ENCODE results near the gene NCL.
A peak's percentile ranks its signal among the peaks of the same experiment; 100 is the strongest.
"Not testable (repeated sequence)": the region's sequence is repeated elsewhere in the genome, so short reads cannot be mapped to it uniquely, and the experiment has no call there.

NCL gene

DNA sequence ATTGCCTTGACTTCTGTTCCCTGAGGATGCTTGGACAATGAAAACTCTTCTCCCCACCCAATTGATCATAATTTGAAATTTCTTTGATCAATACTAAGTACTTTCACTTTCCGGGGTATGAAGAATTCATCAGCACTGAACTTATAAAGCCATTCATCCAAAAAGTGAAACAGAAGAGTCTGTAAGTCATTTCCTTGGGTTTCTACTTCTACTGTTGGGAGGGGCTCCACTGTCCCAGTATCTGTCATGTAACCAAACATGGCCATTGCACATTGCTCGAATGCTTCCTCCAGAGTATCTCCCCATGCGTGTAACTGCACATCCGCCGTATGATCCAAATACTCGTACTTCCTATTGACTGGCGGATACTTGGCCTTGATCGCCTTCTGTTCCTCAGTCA is 30.3 kb downstream of the NCL start:
- no peak for DNase-seq (ENCODE audit: low read depth in 3 of 3, low spot score in 1 of 3)

DNA sequence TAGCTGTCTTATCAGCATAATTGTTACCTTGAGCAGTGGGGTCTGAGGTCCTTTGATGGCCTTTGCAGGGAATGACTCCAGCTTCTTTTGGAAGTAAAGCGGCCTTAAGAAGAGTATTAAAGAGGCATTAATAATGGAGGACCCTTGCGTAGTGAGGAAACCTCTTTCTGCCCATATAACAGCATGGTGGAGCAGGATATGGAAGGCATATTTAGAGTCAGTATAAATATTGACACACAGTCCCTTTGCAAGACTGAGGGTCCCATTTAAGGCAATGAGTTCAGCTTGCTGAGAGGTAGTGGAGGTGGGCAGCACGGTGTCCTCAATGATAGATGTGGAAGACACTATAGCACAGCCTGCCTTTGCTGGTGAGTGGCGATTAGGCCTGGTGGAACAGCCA is 32.7 kb downstream of the NCL start:
- DNase-seq (ENCODE audit: low read depth in 3 of 3, low spot score in 1 of 3), result no peak

DNA sequence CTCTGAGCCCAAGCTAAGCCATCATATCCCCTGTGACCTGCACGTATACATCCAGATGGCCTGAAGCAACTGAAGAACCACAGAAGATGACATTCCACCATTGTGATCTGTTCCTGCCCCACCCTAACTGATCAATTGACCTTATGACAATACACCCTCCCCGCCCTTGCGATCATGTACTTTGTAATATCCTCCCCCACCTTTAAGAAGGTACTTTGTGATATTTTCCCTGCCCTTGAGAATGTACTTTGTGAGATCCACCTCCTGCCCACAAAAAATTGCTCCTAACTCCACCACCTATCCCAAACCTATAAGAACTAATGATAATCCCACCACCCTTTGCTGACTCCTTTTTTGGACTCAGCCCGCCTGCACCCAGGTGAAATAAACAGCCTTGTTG is 33.8 kb downstream of the NCL start:
- not testable (repeated sequence) for DNase-seq (ENCODE audit: low read depth in 3 of 3, low spot score in 1 of 3)

DNA sequence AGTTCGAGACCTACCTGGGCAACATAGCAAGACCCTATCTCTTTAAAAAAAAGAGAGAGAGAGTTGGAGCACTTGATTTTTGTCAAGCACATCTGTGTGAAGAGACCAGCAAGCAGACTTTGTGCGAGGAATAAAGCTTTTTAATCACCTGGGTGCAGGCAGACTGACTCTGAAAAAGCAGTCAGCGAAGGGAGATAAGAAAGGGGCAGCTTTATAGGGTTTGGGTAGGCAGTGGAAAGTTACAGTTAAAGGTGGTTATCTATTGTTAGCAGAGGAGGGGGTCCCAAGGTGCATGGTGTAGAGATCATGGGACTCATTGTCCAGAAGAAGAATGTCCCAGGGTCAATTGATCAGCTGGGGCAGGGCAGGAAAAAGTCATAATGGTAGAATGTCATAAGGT is 34.4 kb downstream of the NCL start:
- no peak for DNase-seq (ENCODE audit: low read depth in 3 of 3, low spot score in 1 of 3)

DNA sequence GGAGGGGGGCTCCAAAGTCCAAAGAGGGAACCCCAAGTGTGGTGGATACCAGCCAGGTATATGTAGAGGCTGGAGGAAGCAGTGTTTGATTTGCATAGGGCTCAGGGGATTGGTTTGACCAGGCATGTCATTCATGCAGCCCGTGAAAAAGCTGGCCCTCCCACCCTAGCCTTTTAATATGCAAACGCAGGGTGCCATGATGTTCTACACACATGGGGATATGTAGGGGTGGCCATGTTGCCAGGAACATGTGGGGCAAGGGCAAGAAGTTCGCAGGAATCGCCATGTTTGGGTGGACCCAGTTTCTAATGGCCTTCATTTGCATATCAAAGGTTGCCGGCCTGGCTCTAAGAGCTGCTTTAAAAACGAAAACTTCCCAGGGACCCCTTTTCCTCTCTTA is 35.1 kb downstream of the NCL start:
- DNase-seq (ENCODE audit: low read depth in 3 of 3, low spot score in 1 of 3), result no peak

DNA sequence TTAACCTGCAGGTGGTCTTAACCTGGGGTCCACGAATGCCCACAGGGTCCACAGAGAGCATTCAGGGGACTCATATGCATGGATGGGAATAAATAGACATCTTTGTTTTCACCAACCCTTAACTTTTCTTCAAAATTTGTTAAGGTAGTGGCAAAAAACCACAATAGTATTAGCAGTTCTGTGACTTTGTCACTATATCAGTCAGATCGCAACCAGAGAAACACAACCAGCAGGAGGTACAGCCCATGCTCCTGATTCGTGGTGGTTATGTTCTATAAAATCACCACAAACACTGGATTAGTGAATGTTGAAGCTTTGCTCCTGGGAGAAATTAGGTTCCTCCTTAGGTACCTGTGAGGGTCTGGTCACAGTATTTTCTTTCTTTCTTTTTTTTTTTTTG is 37.2 kb downstream of the NCL start:
- no peak for DNase-seq (ENCODE audit: low read depth in 3 of 3, low spot score in 1 of 3)

DNA sequence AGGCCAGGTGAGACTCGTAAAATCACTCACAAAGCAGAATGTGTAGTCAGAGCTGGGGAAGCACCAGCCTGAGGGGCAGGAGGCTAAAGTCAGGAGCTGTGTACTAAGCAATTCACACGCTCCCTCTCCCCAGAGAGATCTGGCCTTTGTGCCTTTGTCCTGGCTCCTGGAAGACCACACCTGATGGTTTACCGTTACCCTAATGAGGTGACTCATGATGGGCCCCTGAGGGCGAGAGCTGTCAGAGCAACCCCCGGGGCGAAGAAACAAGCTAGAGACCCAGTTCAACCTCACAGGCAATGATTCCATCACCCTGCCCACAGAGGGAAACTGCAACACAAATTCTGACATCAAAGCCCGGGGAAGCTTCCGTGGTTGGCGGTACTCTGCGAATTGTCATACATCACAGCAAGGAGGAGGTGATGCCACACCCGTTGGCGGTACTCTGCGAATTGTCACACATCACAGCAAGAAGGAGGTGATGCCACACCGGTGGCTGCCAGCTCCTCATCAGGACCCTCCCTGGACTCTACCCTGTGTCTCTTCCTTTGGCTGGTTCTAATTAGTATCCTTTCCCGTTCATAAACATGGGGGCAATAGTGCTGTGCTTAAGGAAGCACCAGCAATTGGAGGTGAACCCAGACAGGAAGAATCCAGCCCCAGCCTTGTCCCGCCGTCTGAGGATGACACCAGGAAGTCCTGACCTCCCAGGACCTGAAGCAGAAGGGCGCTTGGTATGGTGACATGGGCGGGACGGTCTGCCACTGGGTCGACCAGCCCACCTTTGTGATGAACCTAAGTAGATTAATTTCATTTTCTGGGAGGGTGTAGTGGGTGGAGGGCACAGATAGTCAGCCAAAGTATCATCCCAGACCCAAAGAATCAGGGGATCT is 38.2 kb downstream of the NCL start:
- DNase-seq (ENCODE audit: low read depth in 3 of 3, low spot score in 1 of 3), result peak in 1 of 3 donors; percentile 39

DNA sequence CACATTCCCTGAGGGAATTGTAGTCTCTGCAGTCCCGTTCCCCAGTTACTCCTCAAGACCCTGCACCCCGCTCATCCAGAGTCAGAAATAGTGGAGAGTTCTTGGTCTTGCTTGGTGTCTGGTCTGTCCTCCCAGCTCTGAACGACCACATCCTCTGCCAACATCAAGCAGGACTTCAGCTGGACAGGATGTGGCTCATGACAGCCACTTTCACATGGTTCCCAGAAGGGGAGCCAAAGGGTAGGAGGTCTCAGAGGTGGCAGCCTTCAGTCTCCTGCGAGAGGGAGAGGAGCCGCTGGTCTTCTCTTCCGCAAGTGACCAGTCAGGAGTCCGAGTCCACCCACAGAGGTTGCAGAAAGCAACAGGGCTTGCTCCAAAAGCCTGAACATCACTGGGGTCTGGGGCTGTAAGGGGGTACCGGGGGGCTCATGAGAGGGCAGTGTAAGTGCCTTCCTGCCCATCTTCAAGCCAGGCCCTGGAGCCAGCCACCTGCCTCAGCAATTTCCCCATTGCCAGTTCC is 38.9 kb downstream of the NCL start:
- DNase-seq (ENCODE audit: low read depth in 3 of 3, low spot score in 1 of 3), result no peak

DNA sequence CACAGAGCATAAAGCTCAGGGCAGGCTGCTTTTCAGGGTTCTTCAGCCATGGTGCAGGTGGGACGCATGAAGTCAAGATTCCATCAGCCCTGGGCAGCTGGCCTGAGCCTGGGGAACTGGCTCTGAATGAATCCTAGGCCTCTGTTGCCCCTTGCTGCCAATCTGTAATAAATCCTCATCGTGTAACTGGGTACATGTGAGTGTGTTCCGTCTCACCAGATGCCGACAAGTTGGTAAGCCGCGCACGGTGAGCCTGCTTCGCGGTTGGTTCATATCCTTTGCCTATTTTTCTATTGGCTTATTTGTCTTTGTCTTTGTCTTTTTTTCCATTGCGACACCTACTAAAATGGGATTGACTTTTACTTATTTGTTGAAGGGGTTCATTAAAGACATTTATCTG is 41.1 kb downstream of the NCL start:
- no peak for DNase-seq (ENCODE audit: low read depth in 3 of 3, low spot score in 1 of 3)

DNA sequence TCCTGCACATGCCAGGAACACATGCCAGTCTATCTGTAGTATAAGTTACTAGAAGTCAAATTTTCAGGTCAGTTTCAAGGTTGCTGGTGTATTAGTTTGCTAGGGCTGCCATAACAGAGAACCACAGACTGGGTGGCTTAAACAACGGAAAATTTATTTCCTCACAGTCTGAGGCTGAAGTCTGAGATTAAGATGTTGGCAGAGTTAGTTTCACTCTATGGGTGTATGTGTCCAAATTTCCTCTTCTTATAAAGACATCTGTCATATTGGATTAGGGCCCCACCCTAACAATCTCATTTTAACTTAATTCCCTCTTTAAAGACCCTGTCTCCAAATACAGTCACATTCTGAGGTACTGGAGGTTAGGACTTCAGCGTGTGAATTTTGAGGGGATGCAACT is 42.2 kb downstream of the NCL start:
- DNase-seq (ENCODE audit: low read depth in 3 of 3, low spot score in 1 of 3), result no peak

DNA sequence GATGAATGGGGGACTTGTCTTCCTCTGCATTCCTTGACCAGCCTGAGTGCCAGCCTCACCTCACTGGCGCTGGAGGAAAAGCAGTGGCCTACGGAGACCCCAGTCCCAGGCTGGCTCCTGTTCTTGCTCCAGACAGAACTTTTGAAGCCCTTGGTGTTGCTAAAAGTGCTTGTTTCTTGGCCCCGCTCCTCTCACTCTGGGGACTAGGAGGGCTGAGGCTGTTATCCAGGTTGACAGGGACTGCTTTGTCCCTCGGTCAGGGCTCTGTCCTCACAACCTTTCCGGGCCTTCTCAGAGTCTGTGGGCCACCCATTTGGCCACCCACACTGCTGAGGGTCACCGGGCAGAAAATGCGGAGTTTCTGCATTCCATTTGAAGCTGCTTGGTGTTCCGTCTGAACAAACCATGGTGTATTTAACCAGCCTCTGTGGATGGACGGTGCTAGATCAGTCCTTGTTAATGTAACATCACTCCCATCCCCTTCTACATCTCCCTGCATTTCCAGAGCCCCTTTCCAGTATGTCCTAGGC is 43.2 kb downstream of the NCL start:
- no peak for DNase-seq (ENCODE audit: low read depth in 3 of 3, low spot score in 1 of 3)

DNA sequence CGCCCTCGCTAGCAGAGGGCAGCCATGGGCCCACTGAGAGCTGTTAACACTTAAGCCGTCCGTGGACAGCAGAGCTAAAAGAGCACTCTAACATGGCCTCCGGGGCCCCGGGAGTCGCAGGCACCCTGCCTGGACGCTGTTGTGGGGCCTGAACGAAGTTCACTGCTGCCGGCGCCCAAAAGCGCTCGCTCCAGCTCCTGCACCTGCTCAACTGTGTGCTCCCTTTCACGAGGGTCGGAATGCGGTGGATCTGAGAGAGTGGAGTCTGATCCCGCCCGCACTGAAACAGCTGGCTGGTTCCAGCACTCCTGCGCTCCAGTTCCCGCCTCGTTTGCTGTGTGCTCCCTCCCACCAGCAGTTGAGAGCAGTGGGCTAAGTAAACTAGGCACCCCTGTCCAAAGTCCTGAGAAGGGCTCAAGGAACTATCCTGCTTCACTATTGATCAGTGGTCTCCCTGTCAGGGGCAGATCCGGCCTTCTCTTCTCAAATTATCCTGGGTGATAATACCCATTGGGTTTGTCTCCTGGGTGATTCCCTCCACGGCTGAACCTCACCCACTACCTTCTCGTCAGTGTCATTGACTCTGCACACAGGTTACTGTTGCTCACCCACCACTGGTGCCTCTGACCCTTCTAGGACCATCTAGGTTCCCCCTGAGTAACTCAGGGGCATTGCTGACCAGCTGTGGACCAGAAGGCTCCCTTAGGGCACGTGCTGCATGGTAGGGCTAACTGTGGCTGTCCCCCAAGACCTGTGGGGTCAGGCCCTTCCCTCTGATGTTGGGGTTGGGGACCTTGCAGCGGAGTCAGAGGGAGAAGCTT is 45.3 kb downstream of the NCL start:
- no peak for DNase-seq (ENCODE audit: low read depth in 3 of 3, low spot score in 1 of 3)

DNA sequence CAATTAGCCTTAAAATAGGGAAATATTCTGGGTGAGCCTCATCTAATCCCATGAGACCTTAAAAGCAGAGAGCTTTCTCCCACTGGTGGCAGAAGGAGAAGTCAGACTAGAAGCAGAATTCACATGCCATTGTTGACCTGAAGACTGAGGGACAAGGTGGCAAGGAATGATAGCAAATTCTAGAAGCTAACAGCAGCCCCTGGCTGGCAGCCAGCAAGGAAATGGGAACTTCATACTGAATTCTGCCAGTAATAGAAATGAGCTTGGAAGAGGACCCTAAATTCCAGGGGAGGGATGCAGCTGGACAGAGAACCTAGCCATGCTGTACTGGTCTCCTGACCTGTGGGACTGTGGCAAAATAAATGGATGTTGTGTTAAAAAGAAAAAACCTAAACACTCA is 49.3 kb downstream of the NCL start:
- DNase-seq (ENCODE audit: low read depth in 3 of 3, low spot score in 1 of 3), result no peak

DNA sequence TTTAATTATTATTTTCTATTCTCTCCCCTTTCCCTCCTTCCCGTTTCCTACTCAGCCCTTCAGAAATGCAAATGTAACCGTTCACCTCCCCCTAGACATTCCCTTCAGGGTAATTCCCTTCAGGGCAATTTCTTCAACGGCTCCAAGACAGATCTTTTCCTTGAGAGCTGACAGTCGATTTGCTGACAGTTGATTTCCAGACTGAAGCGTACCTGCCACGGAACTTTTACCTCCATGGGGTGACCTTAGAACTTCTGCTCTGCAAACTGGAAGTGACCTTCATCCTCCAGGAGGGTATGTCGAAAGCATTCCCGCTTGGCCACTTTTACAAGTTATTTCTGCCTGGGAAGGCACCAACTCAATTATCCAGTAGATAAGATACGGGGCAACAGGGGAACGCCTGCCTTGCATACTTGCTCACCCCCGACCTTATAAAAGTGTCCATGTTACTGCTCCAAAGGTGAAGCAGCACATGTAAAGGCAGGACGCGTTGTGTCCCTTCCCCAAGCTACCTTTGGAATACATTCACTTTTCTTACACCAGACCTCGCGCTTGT is 50.3 kb downstream of the NCL start:
- no peak for DNase-seq (ENCODE audit: low read depth in 3 of 3, low spot score in 1 of 3)

DNA sequence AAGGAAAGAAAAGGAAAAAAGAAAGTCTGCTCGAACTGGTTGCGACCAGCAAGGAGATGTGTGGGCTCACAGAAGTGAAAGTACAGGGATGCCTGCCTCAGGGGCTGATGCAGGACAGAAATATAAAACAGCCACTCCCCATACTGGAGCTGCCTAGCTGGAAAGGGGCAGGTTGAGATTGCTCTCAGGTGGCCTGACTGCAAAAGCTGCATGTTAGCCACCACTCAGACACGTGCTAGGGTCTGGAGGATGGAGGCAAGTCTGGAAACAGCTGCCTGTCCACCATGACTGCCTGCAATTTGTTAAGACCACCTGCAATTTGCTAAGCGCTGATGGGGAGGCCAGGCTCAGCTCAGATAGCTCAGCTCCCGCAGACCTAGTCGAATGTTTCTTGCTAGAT is 50.8 kb downstream of the NCL start:
- DNase-seq (ENCODE audit: low read depth in 3 of 3, low spot score in 1 of 3), result no peak

DNA sequence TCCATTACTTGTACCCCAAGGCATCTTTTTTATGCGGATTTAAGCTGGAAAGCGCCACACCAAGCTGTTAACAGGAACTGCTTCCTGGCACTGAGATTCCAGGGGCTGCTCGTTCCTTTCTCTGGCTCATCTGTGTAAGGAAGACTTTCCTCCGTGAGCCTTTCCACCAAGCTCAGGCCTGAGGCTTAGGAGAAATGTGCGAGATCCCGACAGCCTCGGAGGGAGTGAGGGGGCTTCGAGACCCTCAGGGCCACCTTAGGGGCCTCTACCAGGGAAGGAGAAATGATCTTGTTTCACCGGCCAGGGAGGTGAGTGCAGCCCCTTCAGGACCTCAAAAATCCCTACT is 51.7 kb downstream of the NCL start:
- DNase-seq (ENCODE audit: low read depth in 3 of 3, low spot score in 1 of 3), result no peak

DNA sequence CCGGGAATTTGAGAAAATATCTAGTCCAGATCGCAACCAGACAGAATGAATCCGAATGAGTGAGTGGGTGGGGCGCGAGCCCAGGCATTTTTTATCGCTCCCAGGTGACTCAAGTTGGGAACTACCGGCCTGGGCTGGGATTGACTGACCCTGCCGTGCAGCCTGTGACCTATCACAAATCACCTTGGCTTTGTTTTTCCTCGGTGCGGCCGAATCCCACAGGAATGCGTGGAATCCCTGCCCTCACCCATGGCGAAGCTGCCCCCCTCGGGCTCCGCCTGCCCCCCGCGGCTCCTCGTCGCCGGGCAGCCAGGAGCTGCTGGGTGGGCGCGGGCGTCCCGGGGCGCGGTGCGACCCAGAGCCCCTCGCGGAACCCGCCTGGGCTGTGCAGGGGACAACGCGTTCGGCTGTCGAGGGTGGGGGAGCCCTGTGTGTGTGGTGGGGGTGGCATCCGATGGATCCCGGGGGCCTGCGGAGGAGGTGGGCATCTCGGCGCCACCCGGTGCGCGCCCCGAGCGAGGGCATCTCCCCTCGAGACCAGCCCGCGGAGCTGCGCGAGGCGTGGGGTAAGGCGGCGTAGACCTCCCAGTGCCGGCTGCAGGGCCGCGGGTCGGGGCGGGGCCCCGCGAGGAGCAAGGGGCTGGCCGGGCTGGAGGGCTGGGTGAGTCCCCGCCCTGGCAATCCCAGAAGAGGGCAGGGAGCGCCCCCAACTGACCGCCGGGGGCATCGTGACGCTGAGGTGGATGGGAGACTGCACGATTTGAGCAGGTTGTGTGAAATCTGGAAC is 52.3 kb downstream of the NCL start:
- peak in 2 of 3 donors; percentile 33 to 57 for DNase-seq (ENCODE audit: low read depth in 3 of 3, low spot score in 1 of 3)

DNA sequence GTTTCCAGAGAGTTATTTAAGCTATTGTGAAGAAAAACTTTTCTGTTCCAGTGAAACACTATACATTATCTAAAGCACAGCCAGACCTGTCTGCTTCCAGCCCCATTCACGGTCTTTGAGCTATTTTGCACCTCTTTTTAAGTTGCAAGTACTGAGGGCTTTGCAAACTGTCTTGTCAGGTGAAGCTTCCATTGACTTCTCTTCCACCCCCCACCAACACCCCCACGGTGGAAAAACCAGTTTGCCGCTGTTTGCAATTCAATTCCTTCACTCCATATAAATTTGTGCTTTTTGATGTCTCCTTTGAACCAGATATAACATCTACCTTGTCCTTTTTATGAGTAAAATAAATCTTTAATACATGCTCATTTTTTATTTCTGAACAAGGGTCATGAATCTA is 53.0 kb downstream of the NCL start:
- DNase-seq (ENCODE audit: low read depth in 3 of 3, low spot score in 1 of 3), result no peak

DNA sequence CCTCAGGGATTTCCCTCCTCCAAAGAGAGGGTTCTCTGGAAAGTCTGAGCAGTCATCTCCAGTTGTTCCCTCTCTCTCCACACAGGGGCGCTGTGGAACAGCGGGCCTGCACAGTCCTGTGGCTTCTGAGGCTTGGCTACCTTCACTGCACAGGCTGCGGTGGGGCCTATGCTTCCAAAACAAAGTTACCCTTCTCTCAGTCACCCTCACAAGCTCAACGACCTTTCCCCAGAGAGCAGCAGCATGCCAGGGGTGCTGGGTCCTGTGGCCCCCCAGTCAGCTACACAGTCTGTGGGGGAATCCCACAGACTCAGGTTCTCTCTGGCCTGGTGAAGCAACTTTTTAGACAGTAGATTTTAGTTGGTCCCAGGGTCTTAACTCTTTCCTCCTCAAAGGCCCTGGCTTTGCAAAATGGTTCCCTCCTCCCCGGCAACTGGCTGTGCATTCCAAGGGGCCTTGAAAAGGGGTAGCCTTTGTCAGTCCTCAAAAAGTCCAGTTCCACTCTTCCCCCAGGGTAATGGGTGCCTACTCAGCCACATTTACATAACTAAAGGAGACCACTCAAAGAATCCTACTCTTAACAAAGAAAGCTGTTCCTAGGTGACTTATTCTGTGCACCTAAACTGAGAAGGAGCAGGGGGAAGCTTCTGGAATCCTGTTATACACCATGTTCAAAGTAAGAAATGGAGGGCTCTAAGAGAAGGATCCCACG is 53.8 kb downstream of the NCL start:
- DNase-seq (ENCODE audit: low read depth in 3 of 3, low spot score in 1 of 3), result no peak

DNA sequence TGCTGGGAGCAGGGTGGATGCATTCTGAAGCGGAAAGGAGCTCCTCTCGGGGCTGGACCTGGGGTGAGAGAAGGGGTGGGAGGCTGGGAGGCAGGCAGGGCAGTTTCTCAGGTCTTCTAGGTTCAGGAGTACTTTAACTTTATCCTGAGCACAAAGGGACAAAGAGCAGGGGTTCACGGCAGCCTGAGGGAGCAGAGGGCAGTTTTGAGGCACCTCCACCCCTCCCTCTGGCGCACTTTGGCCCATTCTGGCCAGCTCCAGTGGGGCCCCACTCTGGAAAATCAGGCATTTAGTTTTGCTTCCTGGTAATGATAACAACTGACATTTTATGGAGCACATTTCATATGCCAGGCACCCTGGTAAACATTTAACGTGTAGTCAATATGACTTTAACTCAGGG is 54.5 kb downstream of the NCL start:
- no peak for DNase-seq (ENCODE audit: low read depth in 3 of 3, low spot score in 1 of 3)
